Stimulated activated CD4-positive, alpha-beta T cell treated with anti-CD3 and anti-CD28 coated beads, Interleukin-4, amount 100 ng/mL, for 48 hours (primary cell): ENCODE results near the gene BEST2.

Experiments used
- DNase-seq, 2 donors: peaks; one replicate each; pipeline ENCODE4 v3.0.0-alpha.2; 2020; ENCODE audit warnings: low read depth in 2 of 2

BEST2 gene

DNA sequence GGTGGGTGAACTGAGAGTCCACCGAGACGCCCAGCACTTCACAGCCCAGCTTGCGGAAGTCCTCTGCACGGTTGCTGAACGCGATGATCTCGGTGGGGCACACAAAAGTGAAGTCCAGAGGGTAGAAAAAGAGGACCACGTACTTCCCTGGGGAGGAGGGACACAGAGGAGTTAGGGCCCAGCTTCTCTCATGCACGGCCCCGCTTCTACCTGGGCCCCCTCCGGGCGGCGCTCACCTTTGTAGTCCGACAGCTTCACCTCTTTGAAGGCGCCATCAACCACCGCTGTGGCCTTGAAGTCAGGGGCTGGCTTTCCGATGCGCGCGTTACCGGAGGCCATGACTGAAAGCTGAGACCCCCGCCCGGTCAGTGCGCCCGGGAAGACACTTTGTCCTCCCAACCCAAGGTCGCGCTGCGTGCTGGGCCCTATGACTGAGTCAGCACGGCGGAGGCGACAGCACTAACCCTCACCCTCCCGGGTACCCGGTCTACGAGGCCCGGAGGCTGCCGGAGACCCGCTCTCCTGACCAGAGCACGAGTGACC is 49.4 kb downstream of the BEST2 start:
- no peak for DNase-seq

DNA sequence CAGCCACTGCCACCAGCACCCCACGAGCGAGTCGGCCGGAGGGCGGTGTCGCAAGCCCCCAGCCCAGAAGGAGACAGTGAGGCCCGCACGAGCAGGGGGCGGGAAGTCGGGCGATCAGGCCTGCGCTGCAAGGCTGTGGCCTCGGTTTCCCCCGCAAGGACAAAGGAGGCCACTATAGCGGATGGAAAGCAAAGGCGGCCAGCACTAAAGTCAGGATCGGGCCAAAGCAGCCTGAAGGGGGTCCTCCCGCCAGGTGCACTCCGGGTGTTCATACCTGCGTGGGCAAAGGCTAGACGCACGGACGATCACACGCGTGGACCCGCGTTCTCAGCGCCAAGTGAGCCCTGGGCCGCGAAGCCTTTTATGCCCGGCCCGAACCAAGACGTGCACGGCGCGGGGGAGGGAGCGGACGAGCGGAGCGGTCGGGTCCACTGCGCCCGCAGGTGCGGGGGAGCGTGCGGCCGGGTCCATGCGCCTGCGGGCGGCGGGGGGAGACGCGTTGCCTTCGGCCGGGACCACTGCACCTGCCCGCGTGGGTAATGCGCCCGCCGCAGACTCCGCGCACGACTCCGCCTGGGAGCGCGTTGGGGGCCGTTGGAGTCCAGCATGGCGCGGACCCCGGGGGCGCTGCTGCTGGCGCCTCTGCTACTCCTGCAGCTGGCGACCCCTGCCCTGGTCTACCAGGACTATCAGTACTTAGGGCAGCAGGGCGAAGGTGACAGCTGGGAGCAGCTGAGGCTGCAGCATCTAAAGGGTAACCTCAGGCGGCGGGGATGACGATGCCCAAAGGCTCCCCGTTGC is 50.1 kb downstream of the BEST2 start, which contains the start of the genes PRDX2 and THSD8:
Gene PRDX2 (minus strand): TSS at position 335 of the 801 bp plus-strand sequence. CDS start 539 bp downstream, outside the sequence.
Gene THSD8 (plus strand): TSS at position 604 of the 801 bp plus-strand sequence. CDS start 3 bp downstream, at position 607.
- DNase-seq = peak; percentile 73 to 79

DNA sequence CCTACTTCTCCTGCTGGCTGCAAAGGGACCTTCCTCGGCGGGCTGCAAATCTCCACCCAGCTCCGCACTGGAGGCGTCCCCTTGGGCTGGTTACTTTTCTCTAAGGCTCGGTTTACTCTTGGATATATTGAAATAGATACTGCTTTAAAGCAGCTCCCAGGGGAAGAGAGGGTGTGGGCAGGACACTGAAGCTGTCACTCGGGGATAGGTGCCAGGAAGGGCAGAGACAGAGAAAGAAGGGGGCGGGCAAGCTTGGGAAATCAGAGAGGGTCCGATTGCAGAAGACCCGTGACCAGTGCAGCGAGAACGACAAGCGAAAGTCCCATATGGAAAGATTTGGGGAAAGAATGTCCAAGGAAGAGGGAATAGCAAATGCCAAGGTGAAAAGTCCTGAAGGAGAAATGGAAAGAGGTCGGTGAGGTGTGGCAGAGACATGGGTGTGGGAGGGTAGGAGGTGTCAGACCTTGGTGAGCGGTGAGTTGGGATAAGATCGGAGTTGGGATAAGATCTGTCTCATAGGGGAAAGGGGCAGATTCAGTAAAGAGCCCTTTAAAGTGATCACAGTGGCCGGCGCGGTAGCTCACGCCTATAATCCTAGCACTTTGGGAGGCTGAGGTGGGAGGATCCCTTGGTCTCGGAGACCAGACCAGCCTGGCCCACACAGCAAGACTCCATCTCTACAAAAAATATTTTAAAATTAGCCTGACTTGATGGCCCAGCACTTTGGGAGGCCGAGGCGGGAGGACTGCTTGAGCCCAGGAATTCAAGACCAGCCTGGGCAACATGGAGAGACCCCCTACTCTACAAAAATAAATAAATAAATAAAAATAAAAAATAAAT is 50.9 kb downstream of the BEST2 start:
- DNase-seq = no peak

DNA sequence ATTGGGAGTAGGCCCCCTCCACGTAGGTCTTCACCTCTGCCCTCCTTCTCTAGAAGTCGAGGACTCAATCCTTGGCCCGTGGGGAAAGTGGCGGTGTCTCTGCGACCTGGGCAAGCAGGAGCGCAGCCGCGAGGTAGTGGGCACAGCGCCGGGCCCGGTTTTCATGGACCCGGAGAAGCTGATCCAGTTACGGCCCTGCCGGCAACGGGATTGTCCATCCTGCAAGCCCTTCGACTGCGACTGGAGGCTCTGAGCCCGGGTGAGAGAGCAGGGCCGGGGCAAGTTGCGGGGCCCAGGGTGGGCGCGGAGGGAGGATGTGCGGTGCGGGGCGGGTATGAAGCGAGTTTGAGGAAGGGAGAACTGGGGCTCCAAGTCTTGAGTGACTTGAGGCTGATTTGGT is 52.5 kb downstream of the BEST2 start:
- no peak for DNase-seq

DNA sequence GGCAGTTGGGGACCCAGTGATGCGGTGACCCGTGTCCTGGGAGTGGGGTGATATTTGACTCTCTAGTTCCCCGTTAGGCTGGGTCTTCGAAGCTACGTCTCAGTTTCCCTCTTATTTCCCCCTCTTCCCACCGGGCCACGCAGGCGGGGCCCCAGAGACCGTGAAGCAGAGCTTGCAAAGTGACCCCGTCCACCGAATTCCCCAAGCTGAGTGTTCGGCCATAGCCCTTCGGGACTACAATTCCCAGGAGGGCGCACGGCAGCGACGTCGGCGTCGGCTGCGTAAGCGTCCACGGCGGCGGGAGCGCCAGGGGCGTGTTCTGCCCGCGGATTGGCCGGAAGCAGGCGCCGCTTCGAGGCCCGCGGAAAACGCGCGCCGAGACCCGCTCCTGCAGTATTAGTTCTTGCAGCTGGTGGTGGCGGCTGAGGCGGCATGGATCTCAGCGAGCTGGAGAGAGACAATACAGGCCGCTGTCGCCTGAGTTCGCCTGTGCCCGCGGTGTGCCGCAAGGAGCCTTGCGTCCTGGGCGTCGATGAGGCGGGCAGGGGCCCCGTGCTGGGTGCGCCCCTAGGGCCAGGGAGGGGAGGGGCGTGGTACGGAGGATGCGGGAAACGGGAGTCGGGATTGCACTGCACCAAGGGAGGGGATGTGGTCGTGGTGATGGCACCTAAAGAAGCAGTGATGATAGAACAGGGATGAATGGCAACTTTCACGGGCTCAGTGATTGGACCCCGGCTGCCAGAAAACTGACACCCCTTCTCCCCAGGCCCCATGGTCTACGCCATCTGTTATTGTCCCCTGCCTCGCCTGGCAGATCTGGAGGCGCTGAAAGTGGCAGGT is 54.9 kb downstream of the BEST2 start, which contains the start of gene RNASEH2A:
Gene RNASEH2A (plus strand): TSS at position 343 of the 840 bp plus-strand sequence. CDS start 90 bp downstream, at position 433.
- peak; percentile 83 to 84 for DNase-seq
